K562 (cell line): Measurements from ENCODE around the gene VWA7. TPM values are rescaled to one million over a fixed set of nuclear protein-coding genes. Genes with fewer than 3 reads are reported as not detected.

Experiments
- CBX5 ChIP-seq: IDR thresholded peaks from 2 replicates; pipeline ENCODE4 v1.6.1; 2014; ENCODE audit warnings: low read depth, borderline replicate concordance
- CREBBP ChIP-seq: IDR thresholded peaks from one replicate; pipeline ENCODE4 v1.6.1; 2012; ENCODE audit warnings: low read depth, mild to moderate bottlenecking, control low read depth, inconsistent platforms, low read length
- CTCF ChIP-seq, 3 experiments: IDR thresholded peaks in 2 of 3; conservative IDR thresholded peaks in 1 of 3; 2 replicates each; pipeline ENCODE4 v1.5.1; 2011 to 2012; ENCODE audit warnings: low read length in 3 of 3, mild to moderate bottlenecking in 3 of 3, control low read depth in 2 of 3, improper control_type of control experiment in 1 of 3, inconsistent platforms in 1 of 3, low read depth in 1 of 3, mixed read lengths in 1 of 3, moderate library complexity in 1 of 3; ENCODE audit not compliant: insufficient read depth in 2 of 3
- EP400 ChIP-seq: fragments of 450-650 bp; IDR thresholded peaks from 2 replicates; pipeline ENCODE4 v1.6.1; 2017; ENCODE audit warnings: antibody characterized with exemption, mild to moderate bottlenecking, moderate library complexity
- EZH2 ChIP-seq: IDR thresholded peaks from 2 replicates; pipeline ENCODE4 v1.6.1; 2012; ENCODE audit warnings: low read depth, mild to moderate bottlenecking, inconsistent platforms, low read length, borderline replicate concordance
- FOXA3 ChIP-seq, 2 experiments: fragments of 450-650 bp in 1 of 2; sonication (generic) in 1 of 2; formaldehyde crosslinking; IDR thresholded peaks in 1 of 2; conservative IDR thresholded peaks in 1 of 2; 2 replicates each; pipeline versions ENCODE4 v1.4.0 to v1.8.0; 2020 to 2022; ENCODE audit warnings: mild to moderate bottlenecking in 2 of 2, missing genetic modification reagents in 1 of 2
- HNRNPUL1 ChIP-seq: fragments of 200-400 bp; formaldehyde crosslinking; IDR thresholded peaks from 2 replicates; pipeline ENCODE4 v1.6.1; 2017; ENCODE audit warnings: low read length
- KDM2B ChIP-seq: fragments of 250-450 bp; sonication (Bioruptor Pico); IDR thresholded peaks from 2 replicates; pipeline ENCODE4 v1.8.0; 2021; ENCODE audit warnings: mild to moderate bottlenecking, moderate library complexity
- MECOM ChIP-seq: fragments of 250-450 bp; sonication (Bioruptor Pico); IDR thresholded peaks from 2 replicates; pipeline ENCODE4 v1.8.0; 2022; ENCODE audit warnings: inconsistent platforms
- MTA2 ChIP-seq: fragments of 450-650 bp; IDR thresholded peaks from 2 replicates; pipeline ENCODE4 v1.6.1; 2016; ENCODE audit warnings: low read depth
- PBX2 ChIP-seq, 2 experiments: IDR thresholded peaks in 1 of 2; conservative IDR thresholded peaks in 1 of 2; 2 replicates each; pipeline ENCODE4 v1.6.1; 2016; ENCODE audit warnings: low read depth in 2 of 2, mild to moderate bottlenecking in 1 of 2, missing compliant biosample characterization in 1 of 2, missing genetic modification characterization in 1 of 2, moderate library complexity in 1 of 2
- PML ChIP-seq: IDR thresholded peaks from 2 replicates; pipeline ENCODE4 v1.6.1; 2012; ENCODE audit warnings: low read length, inconsistent platforms
- TEAD4 ChIP-seq, 2 experiments: sonication (generic) in 1 of 2; formaldehyde crosslinking in 1 of 2; IDR thresholded peaks; 2 replicates each; pipeline versions ENCODE4 v1.6.1 to v1.8.0; 2012 to 2022; ENCODE audit warnings: borderline replicate concordance in 1 of 2, inconsistent platforms in 1 of 2, low read length in 1 of 2, mild to moderate bottlenecking in 1 of 2, missing genetic modification reagents in 1 of 2
- VEZF1 ChIP-seq: fragments of 200-800 bp; sonication (Bioruptor generic); IDR thresholded peaks from 2 replicates; pipeline ENCODE4 v1.6.1; 2017; ENCODE audit warnings: missing genetic modification characterization, missing compliant biosample characterization
- YBX1 ChIP-seq: fragments of 450-650 bp; IDR thresholded peaks from 2 replicates; pipeline ENCODE4 v1.7.1; 2016; ENCODE audit warnings: mild to moderate bottlenecking
- ZNF217 ChIP-seq: sonication (generic); formaldehyde crosslinking; IDR thresholded peaks from 2 replicates; pipeline ENCODE4 v1.8.0; 2022; ENCODE audit warnings: mild to moderate bottlenecking, missing genetic modification reagents
- ZNF232 ChIP-seq: sonication (generic); formaldehyde crosslinking; IDR thresholded peaks from 2 replicates; pipeline ENCODE4 v1.8.0; 2022; ENCODE audit warnings: mild to moderate bottlenecking, missing genetic modification reagents
- ZNF282 ChIP-seq: sonication (generic); formaldehyde crosslinking; IDR thresholded peaks from 2 replicates; pipeline ENCODE4 v1.8.1; 2023; ENCODE audit warnings: missing genetic modification reagents
- ZNF584 ChIP-seq: fragments of 200-800 bp; sonication (Bioruptor generic); IDR thresholded peaks from 2 replicates; pipeline ENCODE4 v1.6.1; 2016; ENCODE audit warnings: low read depth, mild to moderate bottlenecking, missing genetic modification characterization, missing compliant biosample characterization
- polyA plus RNA-seq, 8 experiments: library from polyadenylated mRNA; depleted of rRNA in 4 of 8; stranded (reverse) in 5 of 8; unstranded in 3 of 8; fragments of >200 nt; fragmentation: Nextera tagmentation in 2 of 8; fragmentation: Illumina TruSeq in 1 of 8; extraction: Ambion mirVana in 2 of 8; extraction: Trizol in 1 of 8; gene quantifications; 2 replicates each; pipeline versions ENCODE4 v1.2.1 to v1.2.3, GENCODE V29; 2011 to 2014; ENCODE audit warnings: inconsistent platforms in 1 of 8, missing spikeins in 1 of 8
- total RNA-seq, 7 experiments: library from RNA; depleted of rRNA in 6 of 7; stranded (reverse); fragments of >200 nt in 6 of 7; fragmentation: Illumina TruSeq in 2 of 7; extraction: Trizol in 2 of 7; gene quantifications; 2 replicates each; pipeline versions ENCODE4 v1.2.1 to v1.2.3, GENCODE V29; 2011 to 2021; ENCODE audit warnings: low replicate concordance in 1 of 7
- TF ChIP-seq, protein P1 (sequence below): IDR thresholded peaks from 2 replicates; pipeline ENCODE4 v1.6.1; 2016; ENCODE audit warnings: missing genetic modification characterization, missing compliant biosample characterization

VWA7 gene
- total and polyA plus RNA-seq, 9 of the 15 experiments (the other 6 are each of a cell fraction or from before 2014, with no cell fraction given): 0.18 to 2.9 (median 0.95) TPM

DNA sequence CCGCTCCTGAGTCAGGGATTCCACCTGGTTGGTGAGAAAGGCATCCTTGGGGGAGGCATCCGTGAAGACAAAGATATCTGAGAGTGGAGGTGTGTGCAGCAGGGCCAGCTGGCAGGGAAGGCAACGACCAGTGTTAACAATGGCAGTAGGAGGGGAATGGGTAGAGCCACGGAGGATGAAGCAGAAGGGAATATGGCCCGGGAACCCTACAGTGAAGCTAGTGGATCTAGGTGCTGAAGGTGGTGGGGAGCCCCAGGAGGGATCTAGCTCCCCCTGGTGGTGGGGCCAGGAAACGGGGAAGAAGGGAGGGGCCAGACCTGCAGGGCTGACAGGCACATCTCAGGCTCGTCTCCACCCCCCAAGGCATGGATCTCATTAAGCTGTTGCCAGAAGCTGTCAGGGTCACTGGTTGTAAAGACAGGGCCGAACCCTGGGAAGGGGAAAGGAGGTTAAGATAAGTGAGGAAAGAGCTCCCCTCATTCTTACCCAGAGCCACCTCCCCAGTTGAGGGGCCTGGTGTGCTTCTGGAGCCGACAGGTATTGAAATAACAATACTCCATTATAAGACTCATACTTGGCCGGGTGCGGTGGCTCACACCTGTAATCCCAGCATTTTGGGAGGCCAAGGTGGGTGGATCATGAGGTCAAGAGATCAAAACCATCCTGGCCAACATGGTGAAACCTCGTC is 7.3 kb downstream of the VWA7 start (continued):
- TF ChIP-seq PBX2 (CRISPR knock-in tag; IDR thresholded peaks at IDR 0.05; ENCODE audit: low read depth): no peak; the same call in 1 of the 2 replicates
- TF ChIP-seq PBX2 (tag; conservative IDR thresholded peaks at IDR 0.05; ENCODE audit: low read depth): peak; percentile 88
- TF ChIP-seq ZNF584 (CRISPR knock-in tag): no peak
- TF ChIP-seq MECOM: no peak
- no peak for TF ChIP-seq CREBBP
- 0 out of 2 replicates have a peak, but pooled peaks have one; percentile 39 for TF ChIP-seq ZNF217 (CRISPR knock-in tag)
- TF ChIP-seq, protein P1, sequence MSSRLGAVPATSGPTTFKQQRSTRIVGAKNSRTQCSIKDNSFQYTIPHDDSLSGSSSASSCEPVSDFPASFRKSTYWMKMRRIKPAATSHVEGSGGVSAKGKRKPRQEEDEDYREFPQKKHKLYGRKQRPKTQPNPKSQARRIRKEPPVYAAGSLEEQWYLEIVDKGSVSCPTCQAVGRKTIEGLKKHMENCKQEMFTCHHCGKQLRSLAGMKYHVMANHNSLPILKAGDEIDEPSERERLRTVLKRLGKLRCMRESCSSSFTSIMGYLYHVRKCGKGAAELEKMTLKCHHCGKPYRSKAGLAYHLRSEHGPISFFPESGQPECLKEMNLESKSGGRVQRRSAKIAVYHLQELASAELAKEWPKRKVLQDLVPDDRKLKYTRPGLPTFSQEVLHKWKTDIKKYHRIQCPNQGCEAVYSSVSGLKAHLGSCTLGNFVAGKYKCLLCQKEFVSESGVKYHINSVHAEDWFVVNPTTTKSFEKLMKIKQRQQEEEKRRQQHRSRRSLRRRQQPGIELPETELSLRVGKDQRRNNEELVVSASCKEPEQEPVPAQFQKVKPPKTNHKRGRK (tag): peak; percentile 60
- TF ChIP-seq HNRNPUL1: no peak
- TF ChIP-seq KDM2B (CRISPR knock-in tag): no peak
- TF ChIP-seq EP400: no peak
- 0 out of 2 replicates have a peak, but pooled peaks have one; percentile 36 for TF ChIP-seq TEAD4 (IDR thresholded peaks at IDR 0.05; ENCODE audit: low read length)
- no peak for TF ChIP-seq TEAD4 (CRISPR knock-in tag; IDR thresholded peaks at IDR 0.05; ENCODE audit: borderline replicate concordance)
- 0 out of 2 replicates have a peak, but pooled peaks have one; percentile 33 for TF ChIP-seq CBX5
- TF ChIP-seq ZNF282: no peak
- no peak; a peak in 2 of 4 replicates for TF ChIP-seq FOXA3 (CRISPR knock-in tag; conservative IDR thresholded peaks at IDR 0.05 in 1 of 2, IDR thresholded peaks at IDR 0.05 in 1 of 2)
- TF ChIP-seq MTA2: peak; percentile 43; the same call in 1 of the 2 replicates
- TF ChIP-seq PML: no peak
- peak; percentile 92 for TF ChIP-seq VEZF1
- TF ChIP-seq YBX1: no peak
- TF ChIP-seq CTCF (IDR thresholded peaks at IDR 0.05 in 2 of 3, conservative IDR thresholded peaks at IDR 0.05 in 1 of 3; ENCODE audit: insufficient read depth in 2 of 3, low read depth in 1 of 3, low read length in 3 of 3): peak; percentile 98 to 100 (median 99)
- no peak for TF ChIP-seq EZH2
- TF ChIP-seq ZNF232 (CRISPR knock-in tag): 0 out of 2 replicates have a peak, but pooled peaks have one; percentile 49
